IMR-90 (cell line): Measurements from ENCODE around the gene PDE4A. TPM values are rescaled to one million over a fixed set of nuclear protein-coding genes. Genes with fewer than 3 reads are reported as not detected.

ENCODE experiments used
- ATAC-seq: fragments of 200-7000 bp; cut with Tn5 transposase; 2 replicates; pipeline ENCODE4 v1.9.1; 2020; ENCODE audit warnings: low read depth, mild to moderate bottlenecking, moderate library complexity
- BruUV-seq: library from RNA; stranded (reverse); fragments of 400-500 nt; replicated peaks from 2 replicates; lab custom pipeline; 2021; lab: Mats Ljungman, UMichigan
- CTCF ChIA-PET: fragments of 300-600 bp; formaldehyde crosslinking; extraction: SDS; loops from one replicate; lab custom pipeline; 2021; ENCODE audit warnings: antibody characterized with exemption; lab: Yijun Ruan, JAX
- POLR2A ChIA-PET: fragments of 300-600 bp; sonication (Branson Sonifier 250); formaldehyde crosslinking; loops from one replicate; lab custom pipeline; 2022; ENCODE audit warnings: antibody characterized with exemption; ENCODE audit not compliant: unreplicated experiment; lab: Charles Lee
- DNase-seq: peaks from one replicate; pipeline ENCODE4 v3.0.0; 2013
- H2AFZ ChIP-seq: replicated peaks from 2 replicates; pipeline ENCODE3; 2013; ENCODE audit warnings: low read length, mild to moderate bottlenecking; ENCODE audit not compliant: poor library complexity
- H2AK5ac ChIP-seq: 2 replicates; pipeline ENCODE4 v1.6.1; 2013; ENCODE audit warnings: low read depth, low read length, inconsistent platforms
- H2AK9ac ChIP-seq: replicated peaks from 2 replicates; pipeline ENCODE3; 2013; ENCODE audit warnings: mild to moderate bottlenecking, low read depth, low read length, moderate library complexity; ENCODE audit not compliant: poor library complexity
- H2BK120ac ChIP-seq: 2 replicates; pipeline ENCODE4 v1.6.1; 2013; ENCODE audit warnings: low read depth, low read length, inconsistent platforms
- H2BK15ac ChIP-seq: 3 replicates; pipeline ENCODE4 v1.6.1; 2013; ENCODE audit warnings: low read depth, low read length, inconsistent platforms
- H2BK20ac ChIP-seq: 2 replicates; pipeline ENCODE4 v1.6.1; 2013; ENCODE audit warnings: low read depth, mild to moderate bottlenecking, inconsistent platforms, low read length, moderate library complexity
- H2BK5ac ChIP-seq: 2 replicates; pipeline ENCODE4 v1.6.1; 2013; ENCODE audit warnings: mild to moderate bottlenecking, low read depth, low read length, inconsistent platforms; ENCODE audit not compliant: poor library complexity, severe bottlenecking
- H3K14ac ChIP-seq: replicated peaks from 2 replicates; pipeline ENCODE4 v1.6.1; 2013; ENCODE audit warnings: low read depth, low read length, inconsistent platforms
- H3K18ac ChIP-seq: 2 replicates; pipeline ENCODE4 v1.6.1; 2013; ENCODE audit warnings: low read depth, low read length, control low read depth
- H3K23ac ChIP-seq: 2 replicates; pipeline ENCODE4 v1.6.1; 2013; ENCODE audit warnings: low read depth, low read length, inconsistent platforms
- H3K27ac ChIP-seq: 2 replicates; pipeline ENCODE4 v1.5.1; 2013; ENCODE audit warnings: mild to moderate bottlenecking, control low read depth, low read length; ENCODE audit not compliant: insufficient read depth
- H3K27me3 ChIP-seq: 2 replicates; pipeline ENCODE4 v1.6.1; 2013; ENCODE audit warnings: low read length; ENCODE audit not compliant: control insufficient read depth, insufficient read depth
- H3K36me3 ChIP-seq: 2 replicates; pipeline ENCODE4 v1.6.1; 2013; ENCODE audit warnings: low read length, mixed read lengths; ENCODE audit not compliant: control insufficient read depth, insufficient read depth
- H3K4ac ChIP-seq: 2 replicates; pipeline ENCODE4 v1.6.1; 2013; ENCODE audit warnings: low read depth, low read length, inconsistent platforms
- H3K4me1 ChIP-seq: 2 replicates; pipeline ENCODE4 v1.6.1; 2013; ENCODE audit warnings: low read length, mixed read lengths; ENCODE audit not compliant: control insufficient read depth, insufficient read depth
- H3K4me2 ChIP-seq: 2 replicates; pipeline ENCODE4 v1.6.1; 2013; ENCODE audit warnings: low read depth, mild to moderate bottlenecking, control low read depth, low read length, moderate library complexity
- H3K4me3 ChIP-seq: 2 replicates; pipeline ENCODE4 v1.5.1; 2013; ENCODE audit warnings: low read depth, mild to moderate bottlenecking, control low read depth, low read length, moderate library complexity; ENCODE audit not compliant: insufficient read depth
- H3K56ac ChIP-seq: 2 replicates; pipeline ENCODE4 v1.6.1; 2013; ENCODE audit warnings: low read length, inconsistent platforms; ENCODE audit not compliant: insufficient read depth; ENCODE audit errors: extremely low read depth
- H3K79me1 ChIP-seq, 2 experiments: 2 replicates each; pipeline ENCODE4 v1.6.1; 2013; ENCODE audit warnings: low read length in 2 of 2, inconsistent platforms in 1 of 2, low read depth in 1 of 2
- H3K9ac ChIP-seq: 2 replicates; pipeline ENCODE4 v1.6.1; 2013; ENCODE audit warnings: low read depth, low read length, control low read depth
- H3K9me1 ChIP-seq: 2 replicates; pipeline ENCODE4 v1.6.1; 2013; ENCODE audit warnings: low read length, inconsistent platforms; ENCODE audit not compliant: insufficient read depth
- H3K9me3 ChIP-seq: 2 replicates; pipeline ENCODE4 v1.6.1; 2013; ENCODE audit warnings: low read length; ENCODE audit not compliant: control insufficient read depth, insufficient read depth
- H4K20me1 ChIP-seq: 2 replicates; pipeline ENCODE4 v1.6.1; 2013; ENCODE audit warnings: low read length, inconsistent platforms; ENCODE audit not compliant: insufficient read depth
- H4K5ac ChIP-seq: 2 replicates; pipeline ENCODE4 v1.6.1; 2013; ENCODE audit warnings: mild to moderate bottlenecking, low read depth, low read length, control low read depth
- H4K8ac ChIP-seq, 2 experiments: 2 replicates each; pipeline ENCODE4 v1.6.1; 2013; ENCODE audit warnings: low read depth in 2 of 2, low read length in 2 of 2, control low read depth in 1 of 2, inconsistent platforms in 1 of 2
- H4K91ac ChIP-seq: 2 replicates; pipeline ENCODE4 v1.6.1; 2013; ENCODE audit warnings: low read depth, low read length, inconsistent platforms; ENCODE audit not compliant: insufficient read depth
- BHLHE40 ChIP-seq: fragments of 150-350 bp; IDR thresholded peaks from 2 replicates; pipeline ENCODE4 v1.6.1; 2016; ENCODE audit warnings: mild to moderate bottlenecking, low read depth, low read length
- CEBPB ChIP-seq: IDR thresholded peaks from 2 replicates; pipeline ENCODE4 v1.6.1; 2012; ENCODE audit warnings: low read depth, low read length, improper control_type of control experiment
- NFE2L2 ChIP-seq: fragments of 150-350 bp; IDR thresholded peaks from 2 replicates; pipeline ENCODE4 v1.6.1; 2016; ENCODE audit warnings: low read depth, mild to moderate bottlenecking, low read length
- SMC3 ChIP-seq: fragments of 150-350 bp; IDR thresholded peaks from 2 replicates; pipeline ENCODE4 v1.6.1; 2016; ENCODE audit warnings: low read depth, mild to moderate bottlenecking, antibody characterized with exemption, low read length, moderate library complexity
- USF2 ChIP-seq: fragments of 150-350 bp; IDR thresholded peaks from 2 replicates; pipeline ENCODE4 v1.6.1; 2017; ENCODE audit warnings: mild to moderate bottlenecking, antibody characterized with exemption, low read length, low read depth
- whole genome bisulfite sequencing, 2 experiments: methylation state at CpG; one replicate each; pipeline versions ENCODE4 v1.1.5 to v1.1.7; 2013; ENCODE audit warnings: missing lambda C conversion rate in 2 of 2; ENCODE audit not compliant: insufficient read length in 1 of 2; ENCODE audit errors: extremely low coverage in 2 of 2; 5-methylcytosine and 5-hydroxymethylcytosine counted together
- dilution Hi-C: fragments of 300-500 bp; cut with HindIII; formaldehyde crosslinking; loops from one replicate; pipeline ENCODE4 v1.14.3; 2018; ENCODE audit warnings: low sequenced_read_pairs; ENCODE audit not compliant: unreplicated experiment
- in situ Hi-C: fragments of 300-500 bp; cut with MboI; formaldehyde crosslinking; loops from 3 replicates; pipeline ENCODE4 v1.14.3; 2019; ENCODE audit warnings: low sequenced_read_pairs, inconsistent platforms, mixed read lengths
- intact Hi-C: fragments of 100-400 bp; cut with micrococcal nuclease; formaldehyde crosslinking; loops from 2 replicates; pipeline ENCODE4 v1.10.0; 2022
- polyA plus RNA-seq, 3 experiments: library from polyadenylated mRNA; depleted of rRNA; stranded (reverse); fragments of >200 nt; gene quantifications; 2 replicates each; pipeline ENCODE4 v1.2.3, GENCODE V29; 2012; ENCODE audit warnings: low replicate concordance in 1 of 3
- total RNA-seq: library from RNA; depleted of rRNA; stranded (reverse); fragments of >200 nt; gene quantifications from 2 replicates; pipeline ENCODE4 v1.2.3, GENCODE V29; 2012

Gene PDE4A
- total and polyA plus RNA-seq, 2 of the 4 experiments (the other 2 are of a cell fraction), result 1.8 to 7.0 TPM

- H2AK9ac ChIP-seq, result no peak overlapping the region
- H4K8ac ChIP-seq, result no peak overlapping the region
- intact Hi-C loops, result no loop called here
- dilution Hi-C loops, result no loop called here
- no TSS peak for BruUV-seq
- H3K9me3 ChIP-seq, result no peaks in the 10 kb centered on the region
- H3K9me1 ChIP-seq, result no peaks in the 10 kb centered on the region
- H3K23ac ChIP-seq, result no peak overlapping the region
- H3K27ac ChIP-seq, result no peak overlapping the region
- in situ Hi-C loops, result no loop called here
- DNase-seq (no peak), ATAC-seq (peak; percentile 8; the same call in 1 of the 2 replicates)
- POLR2A ChIA-PET, result no interaction called here
- H2BK120ac ChIP-seq, result no peak overlapping the region
- no peak overlapping the region for H3K18ac ChIP-seq
- WGBS, 2 experiments, result 31% methylated on average over 3 of the region's 10 CpGs; no CpG with 5 or more reads in 1 of the 2 experiments
- no peak overlapping the region for H2BK5ac ChIP-seq
- TF ChIP-seq CEBPB (no peak), NFE2L2 (no peak), BHLHE40 (no peak), SMC3 (no peak), USF2 (no peak)
- H4K5ac ChIP-seq, result no peak overlapping the region
- peak overlapping the region; percentile 91 for H2AFZ ChIP-seq
- H3K4me2 ChIP-seq, result peak overlapping the region; percentile 86
- no peak overlapping the region for H3K56ac ChIP-seq
- no peak overlapping the region for H4K91ac ChIP-seq
- peaks cover 53% of the 10 kb centered on the region for H3K27me3 ChIP-seq
- H2AK5ac ChIP-seq, result no peak overlapping the region
- H3K36me3 ChIP-seq, result no peaks in the 10 kb centered on the region
- peaks cover 4% of the 10 kb centered on the region for H3K4me1 ChIP-seq
- no peak overlapping the region for H3K14ac ChIP-seq
- CTCF ChIA-PET, result interaction anchor here (1.7 kb wide), 1 partner anchor 11 kb away, joined by 4 read pairs; no protein-coding TSS in a partner anchor
- no peaks in the 10 kb centered on the region for H3K79me1 ChIP-seq
- H4K20me1 ChIP-seq, result no peaks in the 10 kb centered on the region
- H2BK20ac ChIP-seq, result no peak overlapping the region
- H3K4ac ChIP-seq, result no peak overlapping the region
- H3K4me3 ChIP-seq, result peak overlapping the region; percentile 48
- no peak overlapping the region for H2BK15ac ChIP-seq
- no peak overlapping the region for H3K9ac ChIP-seq
These were observed 96.4 kb downstream of the PDE4A start for GRCh38 chr19:10516671-10517286.
